GM23248 (cell line): ENCODE results near the gene ZDHHC1.

Experiments
- EZH2 ChIP-seq: fragments of 200-600 bp; sonication (generic); IDR thresholded peaks from 2 replicates; pipeline ENCODE4 v1.6.1; 2018; ENCODE audit warnings: antibody characterized with exemption, mild to moderate bottlenecking; ENCODE audit not compliant: insufficient read depth, poor library complexity, severe bottlenecking
- EZH2phosphoT487 ChIP-seq: fragments of 200-600 bp; sonication (generic); IDR thresholded peaks from 2 replicates; pipeline ENCODE4 v1.6.1; 2018; ENCODE audit warnings: antibody characterized with exemption, moderate library complexity, mild to moderate bottlenecking, low read depth; ENCODE audit not compliant: insufficient read depth

DNA sequence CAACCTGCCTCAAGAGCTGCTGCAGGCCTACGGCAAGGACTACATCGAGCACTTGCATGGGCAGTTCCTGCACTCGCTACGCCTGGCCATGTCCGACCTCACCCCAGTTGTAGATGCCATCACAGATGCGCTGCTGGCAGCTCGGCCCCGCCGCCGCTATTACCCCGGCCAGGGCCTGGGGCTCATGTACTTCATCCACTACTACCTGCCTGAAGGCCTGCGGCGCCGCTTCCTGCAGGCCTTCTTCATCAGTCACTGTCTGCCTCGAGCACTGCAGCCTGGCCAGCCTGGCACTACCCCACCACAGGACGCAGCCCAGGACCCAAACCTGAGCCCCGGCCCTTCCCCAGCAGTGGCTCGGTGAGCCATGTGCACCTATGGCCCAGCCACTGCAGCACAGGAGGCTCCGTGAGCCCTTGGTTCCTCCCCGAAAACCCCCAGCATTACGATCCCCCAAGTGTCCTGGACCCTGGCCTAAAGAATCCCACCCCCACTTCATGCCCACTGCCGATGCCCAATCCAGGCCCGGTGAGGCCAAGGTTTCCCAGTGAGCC, 20.4 kb upstream of the ZDHHC1 start:
- TF ChIP-seq EZH2phosphoT487 = no peak
- TF ChIP-seq EZH2 = no peak
